HG03108 (cell line): ENCODE measurements around the gene WHRN.
A peak's percentile ranks its signal among the peaks of the same experiment; 100 is the strongest.

Experiments used
- ATAC-seq: cut with Tn5 transposase; IDR thresholded peaks from one replicate; pipeline ENCODE4 v1.9.1; 2021; ENCODE audit warnings: moderate library complexity; ENCODE audit not compliant: unreplicated experiment

The WHRN gene

DNA sequence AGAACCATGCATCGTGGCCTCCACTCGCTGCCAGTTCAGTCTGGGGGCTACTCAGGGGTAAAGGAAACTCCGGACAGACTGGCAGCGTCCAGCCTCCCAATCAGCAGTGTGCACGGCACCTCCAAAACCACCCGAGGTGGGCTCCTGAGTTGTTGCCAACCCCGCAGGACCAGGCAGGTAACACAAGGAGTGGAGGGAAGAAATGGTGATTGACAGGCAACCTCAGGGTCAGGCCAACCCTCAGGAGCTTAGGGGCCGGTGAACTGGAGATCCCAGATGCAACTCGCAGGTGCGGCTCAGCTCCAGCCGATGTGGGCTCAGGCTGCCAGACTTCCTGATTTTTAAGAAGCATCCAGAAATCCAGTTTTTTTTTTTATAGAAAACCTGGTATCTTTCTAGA is 80.1 kb downstream of the WHRN start:
- ATAC-seq, result no peak

DNA sequence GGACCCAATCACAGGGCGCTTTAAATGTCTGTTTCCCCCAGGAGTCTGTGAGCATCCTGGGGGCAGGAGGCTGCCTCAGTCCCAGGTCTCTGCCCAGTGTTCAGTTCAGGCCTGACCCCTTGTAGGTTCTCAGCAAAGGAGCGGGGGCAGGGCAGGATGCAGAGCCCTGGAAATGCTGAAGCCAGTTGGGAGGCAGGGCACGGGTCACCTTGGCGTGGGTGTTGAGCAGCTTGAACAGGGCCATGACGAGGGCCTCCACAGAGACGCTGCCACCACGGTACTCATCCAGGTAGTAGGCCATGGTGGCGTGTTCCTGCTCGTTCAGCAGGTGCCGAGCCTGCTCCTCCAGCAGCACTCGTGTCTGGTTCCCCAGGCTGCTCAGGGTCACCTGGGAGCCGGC is 81.1 kb downstream of the WHRN start:
- ATAC-seq, result no peak

DNA sequence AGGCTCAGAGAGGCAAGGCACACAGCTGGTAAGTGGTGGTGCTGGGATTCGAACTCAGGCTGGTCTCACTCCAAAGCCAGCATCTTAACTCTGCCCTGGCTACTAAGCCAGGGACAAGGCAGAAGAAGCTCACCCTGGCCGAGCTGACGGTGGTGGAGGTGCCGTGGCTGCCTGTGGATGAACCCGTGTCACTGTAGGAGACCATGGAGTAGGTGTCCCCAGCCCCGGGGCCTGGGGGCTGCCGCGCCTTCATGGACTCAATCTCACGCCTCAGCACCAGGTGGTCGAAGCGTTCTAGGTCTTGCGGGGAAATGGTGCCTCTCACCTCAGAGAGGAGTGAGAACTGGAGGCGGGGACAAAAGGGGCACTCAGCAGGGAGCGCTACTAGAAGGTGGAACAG is 82.1 kb downstream of the WHRN start:
- ATAC-seq, result no peak

DNA sequence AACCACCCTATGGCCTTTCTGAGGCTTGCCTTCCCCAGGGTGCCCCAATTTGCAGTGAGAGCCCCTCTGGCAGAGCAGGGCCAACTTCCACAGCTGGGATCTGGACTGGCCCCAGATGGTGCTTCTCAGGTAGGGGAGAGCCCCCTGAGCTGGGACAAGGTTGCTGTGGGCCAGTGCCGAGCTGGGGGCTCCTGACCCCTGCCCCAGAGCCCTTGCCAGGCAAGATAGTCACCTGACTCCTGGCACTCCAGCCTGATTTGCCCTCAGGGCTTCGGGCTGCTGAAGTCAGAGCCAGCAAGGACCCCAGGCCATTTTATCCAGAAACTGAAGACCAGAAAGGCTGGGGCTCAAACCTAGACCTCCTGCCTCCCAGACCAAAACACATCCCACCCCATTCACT is 84.1 kb downstream of the WHRN start:
- ATAC-seq, result no peak

DNA sequence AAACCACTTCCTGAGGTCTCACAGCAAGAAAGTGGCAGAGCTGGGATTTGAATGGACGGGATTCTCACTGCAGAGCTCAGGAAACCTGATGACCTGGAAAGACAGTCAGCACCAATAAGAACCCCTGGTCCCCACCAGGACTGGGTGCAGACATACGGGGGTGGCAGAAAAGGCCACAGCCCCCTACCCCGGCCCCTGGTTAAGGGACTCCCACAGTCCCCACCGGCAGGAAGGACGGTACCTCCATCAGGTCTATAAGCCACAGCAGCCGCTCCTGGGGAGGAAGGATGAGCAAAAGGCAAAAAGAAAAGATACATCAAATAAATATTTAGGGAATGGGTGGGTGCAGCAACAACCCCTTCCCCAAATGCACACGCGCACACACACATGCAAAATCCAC is 85.5 kb downstream of the WHRN start:
- ATAC-seq, result no peak

DNA sequence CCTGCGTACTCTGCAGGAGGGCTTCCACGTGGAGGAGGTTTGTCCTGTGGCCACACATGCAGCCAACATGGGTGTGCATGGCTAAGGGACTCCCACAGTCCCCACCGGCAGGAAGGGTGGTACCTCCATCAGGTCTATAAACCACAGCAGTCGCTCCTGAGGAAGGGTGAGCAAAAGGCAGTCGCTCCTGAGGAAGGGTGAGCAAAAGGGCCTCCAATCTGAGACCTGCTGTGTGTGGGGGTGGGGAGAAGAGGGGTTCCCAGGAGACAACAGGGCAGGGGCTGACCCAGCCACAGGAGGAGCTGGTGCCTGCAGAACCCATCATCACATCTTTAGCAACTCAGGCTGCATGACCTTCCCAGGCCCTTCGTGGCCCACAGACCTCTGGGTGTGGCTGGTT is 87.2 kb downstream of the WHRN start:
- ATAC-seq, result no peak

DNA sequence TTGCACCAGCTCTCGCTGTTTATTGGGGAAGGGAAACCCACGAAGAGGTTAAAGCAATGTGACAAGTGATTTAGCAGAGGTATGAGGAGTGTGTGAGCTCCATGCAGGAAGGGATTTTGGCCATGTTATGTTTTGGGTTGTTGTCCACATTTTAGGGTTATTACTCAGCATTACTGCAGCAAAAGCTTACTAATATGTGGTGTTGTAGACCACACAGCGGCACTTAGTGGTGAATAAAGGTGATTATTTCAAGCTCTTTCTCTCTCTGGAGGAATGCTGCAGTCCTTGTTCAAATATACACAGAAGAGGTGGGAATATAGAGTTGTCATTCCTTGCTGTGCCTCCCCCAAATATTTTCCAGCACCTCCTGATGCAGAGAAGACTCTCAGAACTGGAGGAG is 87.8 kb downstream of the WHRN start:
- ATAC-seq, result no peak

DNA sequence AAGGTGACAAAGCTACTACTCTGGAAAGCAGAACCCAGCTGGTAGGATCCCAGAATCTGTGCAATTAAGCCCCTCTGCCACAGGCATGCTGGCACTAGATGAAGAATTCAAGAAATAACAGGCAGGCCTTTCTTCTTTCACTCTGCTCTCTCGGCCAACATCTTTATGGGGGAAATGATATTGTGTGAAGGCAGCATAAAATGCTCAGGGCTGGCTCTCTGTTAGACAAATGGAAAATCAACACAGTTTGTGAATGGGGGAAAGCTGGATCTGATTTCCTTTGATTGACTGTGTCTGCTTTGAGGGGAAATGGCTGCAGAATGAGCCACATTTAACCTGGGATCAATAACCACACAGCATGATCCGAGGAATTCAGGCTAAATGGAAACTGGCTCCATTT is 88.4 kb downstream of the WHRN start:
- ATAC-seq, result no peak

DNA sequence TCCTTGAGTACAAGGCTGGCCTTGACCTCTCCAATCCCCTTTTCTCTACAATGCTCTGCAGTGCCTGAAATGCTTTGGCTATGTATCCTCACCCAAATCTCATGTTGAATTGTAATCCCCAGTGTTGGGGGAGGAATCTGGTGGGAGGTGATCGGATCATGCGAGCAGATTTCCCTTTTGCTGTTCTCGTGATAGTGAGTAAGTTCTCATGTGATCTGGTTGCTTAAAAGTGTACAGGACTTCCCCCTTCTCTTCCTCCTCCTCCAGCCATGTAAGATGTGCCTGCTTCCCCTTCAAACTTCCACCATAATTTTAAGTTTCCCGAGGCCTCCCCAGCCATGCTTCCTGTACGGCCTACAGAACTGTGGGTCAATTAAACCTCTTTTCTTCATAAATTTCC is 89.0 kb downstream of the WHRN start:
- ATAC-seq, result no peak

DNA sequence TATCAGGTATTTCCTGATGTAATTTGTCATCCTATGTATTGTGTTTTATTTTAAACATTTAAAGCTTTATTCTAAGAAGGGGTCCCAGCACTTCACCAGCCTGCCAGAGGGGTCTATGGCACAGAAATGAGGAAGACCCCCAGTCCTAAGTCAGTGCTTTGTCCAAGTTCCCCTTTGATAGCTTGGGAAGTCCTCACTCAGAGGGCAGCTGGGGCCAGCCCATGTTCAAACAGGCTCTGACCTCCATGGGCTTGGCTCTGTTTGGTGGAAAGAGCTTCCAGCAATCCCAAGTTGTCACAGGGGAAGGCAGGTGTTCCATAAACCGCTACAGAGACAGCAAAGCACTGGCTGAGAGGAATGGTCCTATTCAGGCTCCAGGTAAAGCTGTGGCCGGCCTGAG is 90.9 kb downstream of the WHRN start:
- ATAC-seq, result no peak

DNA sequence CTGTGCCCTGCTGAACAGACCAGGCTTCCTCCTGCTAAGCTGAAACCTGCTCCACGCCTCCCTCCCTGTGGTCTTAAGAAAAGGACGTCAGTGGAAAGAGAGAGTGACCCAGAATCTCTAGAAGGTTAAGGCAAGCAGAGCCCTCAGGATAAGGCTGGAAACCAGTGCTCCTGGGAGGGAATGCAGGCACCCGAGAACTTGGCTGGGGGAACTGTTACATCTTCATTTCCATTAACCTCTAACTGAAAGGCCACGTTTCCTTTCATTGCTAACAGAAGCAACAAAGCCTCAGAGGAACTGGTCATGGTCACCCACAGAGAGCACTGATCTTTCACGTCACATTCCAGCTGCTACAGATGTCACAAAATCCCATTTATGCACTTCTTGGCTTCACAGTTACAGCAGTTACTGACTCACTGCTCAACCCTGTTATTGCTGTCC is 91.4 kb downstream of the WHRN start:
- ATAC-seq, result no peak

DNA sequence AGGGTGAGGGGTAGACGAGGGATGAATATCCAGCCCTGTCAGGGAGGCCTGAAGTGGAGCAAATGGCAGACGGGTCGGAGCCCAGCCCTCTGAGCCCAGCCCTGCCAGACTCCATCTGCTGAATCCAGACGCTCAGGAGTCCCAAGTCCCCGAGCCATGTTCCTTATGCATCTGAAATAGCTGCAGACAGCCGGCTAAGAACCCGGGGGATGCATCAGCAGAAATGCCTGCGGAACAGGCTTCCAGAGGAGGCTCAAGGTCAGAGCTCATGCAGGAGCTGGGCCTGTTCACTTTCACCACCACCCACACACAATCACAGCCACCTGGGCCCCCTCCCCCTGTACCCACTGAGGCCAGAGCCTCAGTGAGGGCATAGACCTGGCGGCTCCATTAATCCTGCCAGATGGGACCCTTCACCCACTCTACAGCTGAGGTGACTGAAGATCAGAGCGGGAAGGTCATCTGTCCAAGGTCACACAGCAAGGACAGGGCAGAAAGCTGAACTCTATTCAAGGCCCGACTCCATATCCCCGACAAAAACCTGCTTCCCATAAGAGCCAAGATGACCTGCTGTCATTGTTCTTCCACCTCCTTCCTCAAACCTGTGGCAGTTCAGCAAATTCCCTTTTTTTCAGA is 93.1 kb downstream of the WHRN start:
- no peak for ATAC-seq

DNA sequence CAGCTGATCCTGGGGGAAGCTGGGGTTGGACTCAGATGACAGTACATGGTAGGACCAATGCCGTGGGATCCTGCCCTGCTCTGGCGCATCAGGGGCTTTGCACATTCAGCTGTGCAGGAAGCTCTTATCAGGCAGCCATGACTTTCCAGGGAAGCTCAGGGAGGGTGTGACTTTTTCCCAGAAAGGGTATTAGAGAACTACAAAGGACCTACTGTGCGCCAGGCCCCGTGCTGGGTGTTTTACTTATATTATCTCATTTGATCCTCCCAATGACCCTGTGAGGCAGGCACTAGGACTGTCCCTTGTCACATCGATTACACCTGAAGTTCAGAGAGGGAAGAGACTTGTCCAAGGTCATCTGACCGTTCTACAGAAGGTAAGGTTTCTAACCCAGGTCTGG is 93.8 kb downstream of the WHRN start:
- no peak for ATAC-seq

DNA sequence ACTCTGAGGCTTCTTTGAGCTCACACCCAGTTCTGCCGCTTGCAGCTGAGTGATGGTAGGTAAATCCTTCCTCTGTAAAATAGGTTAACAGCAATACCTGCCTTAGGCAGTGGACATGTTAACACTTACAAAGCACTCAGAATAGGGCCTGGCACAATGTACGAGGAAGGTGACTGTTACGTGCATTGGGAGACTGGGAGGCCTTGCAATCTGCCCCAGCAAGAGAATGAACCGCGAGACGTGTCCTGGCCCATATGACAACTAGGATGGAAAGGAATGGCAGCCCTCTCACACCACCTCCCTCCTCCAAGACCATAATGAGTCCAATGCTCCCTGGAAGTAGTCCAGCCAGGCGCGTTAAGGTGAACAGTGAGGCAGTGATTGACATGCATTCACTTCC is 94.4 kb downstream of the WHRN start:
- ATAC-seq, result no peak

DNA sequence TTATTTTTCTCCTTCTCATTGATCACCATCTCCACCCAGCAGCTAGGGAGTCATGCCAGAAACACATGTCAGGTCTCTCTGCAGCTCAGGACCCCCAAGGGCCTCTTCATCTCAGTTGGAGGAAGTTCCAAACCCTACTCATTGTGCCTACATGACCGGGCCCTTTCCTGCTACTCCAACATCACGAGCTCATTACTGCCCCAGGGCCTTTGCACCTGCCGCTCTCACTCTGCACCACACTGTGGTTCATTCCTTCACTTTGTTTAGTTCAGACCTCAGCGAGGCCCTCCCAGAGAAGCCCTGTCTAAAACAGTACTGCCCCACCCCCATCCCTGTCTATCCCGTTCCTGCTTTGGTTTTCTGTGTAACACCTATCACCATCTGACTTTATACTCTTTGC is 95.4 kb downstream of the WHRN start:
- ATAC-seq, result no peak

DNA sequence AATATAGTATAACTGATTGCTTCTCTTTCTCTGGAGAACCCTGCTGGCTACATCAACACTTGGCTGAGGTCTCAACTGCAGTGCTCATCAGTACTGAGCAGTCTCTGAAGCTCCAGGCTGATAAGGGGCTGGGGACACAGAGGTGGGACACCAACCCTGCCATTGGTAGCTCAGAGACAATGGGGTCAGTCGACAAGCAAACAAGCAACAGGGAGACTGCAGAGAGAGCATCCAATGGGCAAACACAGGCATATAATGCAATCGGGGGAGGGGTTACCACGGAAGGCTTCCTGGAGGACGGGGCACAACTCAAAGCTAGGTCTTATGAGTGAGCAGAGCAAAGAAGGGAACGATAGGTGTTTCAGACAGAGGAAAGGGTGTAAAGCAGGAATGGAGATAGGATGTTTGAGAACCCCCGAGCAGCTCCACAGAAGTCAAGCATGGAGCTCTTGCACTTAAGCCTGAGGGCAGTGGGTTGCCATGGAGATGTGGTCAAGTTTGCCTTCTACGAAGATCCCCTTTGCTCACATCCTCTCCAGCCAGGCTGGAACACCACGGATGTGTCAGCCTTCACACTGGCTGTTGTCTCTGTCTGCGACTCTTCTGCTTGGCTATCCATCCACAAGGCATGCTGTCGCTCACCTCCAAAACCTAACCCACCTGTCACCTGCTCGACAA is 96.0 kb downstream of the WHRN start:
- ATAC-seq, result no peak

DNA sequence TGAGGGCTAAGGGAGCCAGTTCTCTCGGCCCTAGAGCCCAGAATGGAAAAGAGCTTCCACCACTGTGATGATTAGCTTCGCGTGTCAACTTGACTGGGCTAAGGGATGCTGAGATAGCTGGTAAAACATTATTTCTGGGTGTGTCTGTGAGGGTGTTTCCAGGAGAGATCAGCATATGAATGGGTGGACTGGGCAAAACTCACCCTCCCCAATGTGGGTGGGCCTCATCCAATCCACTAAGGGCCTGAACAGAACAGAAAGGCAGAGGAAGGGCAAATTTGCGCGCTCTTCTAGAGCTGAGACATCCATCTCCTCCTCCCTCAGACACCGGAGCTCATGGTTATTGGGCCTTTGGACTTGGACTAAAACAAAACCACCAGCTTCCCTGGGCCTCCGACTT is 96.6 kb downstream of the WHRN start:
- ATAC-seq, result no peak

DNA sequence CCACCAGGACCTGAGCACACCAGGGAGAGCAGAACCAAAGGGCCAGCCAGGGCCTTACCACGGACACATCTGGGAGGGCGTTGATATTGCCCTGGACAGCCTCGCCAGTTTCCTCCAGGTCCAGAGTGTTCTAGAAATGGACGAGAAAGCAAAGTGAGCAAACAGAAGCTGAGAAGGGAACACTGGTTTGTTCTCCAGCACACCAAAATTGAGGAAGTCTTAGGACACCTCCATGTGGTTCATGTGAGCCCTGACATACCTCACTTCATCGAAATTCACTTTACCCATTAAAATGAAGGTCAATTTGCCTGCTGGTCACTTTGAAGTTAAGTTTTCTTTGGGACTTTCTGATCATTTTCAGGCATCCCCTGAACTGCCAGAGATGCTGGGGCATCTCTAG is 97.4 kb downstream of the WHRN start:
- no peak for ATAC-seq

DNA sequence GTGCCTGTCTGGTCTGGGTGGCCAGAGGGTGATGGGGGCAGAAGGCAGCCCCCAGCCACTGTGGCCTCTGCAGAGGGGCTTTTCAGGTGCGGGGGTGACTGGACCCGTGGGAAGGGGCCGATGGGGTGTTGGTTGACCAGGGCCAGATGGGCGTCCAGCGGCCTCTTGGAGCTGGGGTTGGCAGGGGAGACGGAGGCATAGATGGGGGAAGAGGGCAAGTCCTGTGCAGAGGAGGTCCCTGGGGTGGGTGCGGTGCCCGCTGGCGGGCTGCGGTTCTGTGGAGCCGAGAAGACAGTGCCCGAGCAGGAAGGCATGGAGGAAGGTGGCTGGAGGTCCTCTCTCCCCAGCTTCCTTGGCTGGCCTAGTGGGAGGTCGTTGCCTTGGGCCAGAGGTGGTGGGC is 98.8 kb downstream of the WHRN start:
- ATAC-seq, result no peak

DNA sequence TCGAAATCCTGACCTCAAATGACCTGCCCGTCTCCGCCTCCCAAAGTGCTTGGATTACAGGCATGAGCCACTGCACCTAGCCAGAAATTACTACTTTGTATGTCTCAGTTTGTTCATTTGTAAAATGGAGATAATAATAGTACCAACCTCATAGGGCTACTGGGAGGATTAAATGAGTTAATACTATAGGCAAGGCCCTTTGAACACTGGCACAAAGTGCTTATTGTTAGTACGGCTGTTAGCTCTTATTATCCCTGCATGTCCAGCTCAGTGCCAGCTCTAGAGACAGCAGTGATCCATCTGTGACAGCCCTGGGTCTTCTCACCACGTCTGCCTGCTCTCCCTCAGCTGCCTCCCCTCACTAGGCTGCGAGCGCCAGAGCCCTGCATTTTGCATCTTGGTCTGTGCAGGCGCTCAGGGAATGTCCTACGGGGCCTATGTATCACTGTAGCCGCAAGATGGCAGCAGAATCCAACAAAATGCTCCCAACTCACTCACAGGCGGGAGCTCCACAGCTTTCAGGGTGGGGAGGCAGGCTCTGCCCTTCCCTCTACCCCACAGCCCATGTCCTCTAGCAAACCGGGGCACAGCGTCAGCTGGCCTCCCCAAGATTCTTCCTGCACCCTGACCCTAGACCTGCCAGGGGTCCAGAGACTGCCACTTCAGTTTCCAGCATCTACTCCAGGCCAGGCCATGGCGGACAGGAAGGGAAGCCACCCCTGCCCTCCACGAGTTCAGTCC is 99.8 kb downstream of the WHRN start:
- peak; percentile 88 for ATAC-seq

DNA sequence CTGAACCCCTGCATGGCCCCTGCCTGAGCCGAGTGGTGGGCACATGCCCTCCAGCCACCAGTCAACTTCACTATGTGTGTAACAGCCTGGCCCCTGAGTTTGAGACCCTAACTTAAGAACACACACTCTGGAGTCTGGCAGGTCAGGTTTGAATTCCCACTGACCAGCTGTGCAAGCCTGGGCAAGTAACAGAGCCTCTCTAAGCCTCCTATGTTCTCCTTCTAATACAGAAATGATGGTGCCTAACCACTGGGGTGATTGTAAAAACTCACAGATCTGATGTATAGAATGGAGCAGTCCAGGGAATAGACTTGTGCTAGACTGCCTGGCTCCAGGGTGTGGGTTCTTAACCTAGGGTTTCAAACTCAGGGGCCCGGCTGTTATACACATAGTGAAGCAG is 100.7 kb downstream of the WHRN start:
- no peak for ATAC-seq

DNA sequence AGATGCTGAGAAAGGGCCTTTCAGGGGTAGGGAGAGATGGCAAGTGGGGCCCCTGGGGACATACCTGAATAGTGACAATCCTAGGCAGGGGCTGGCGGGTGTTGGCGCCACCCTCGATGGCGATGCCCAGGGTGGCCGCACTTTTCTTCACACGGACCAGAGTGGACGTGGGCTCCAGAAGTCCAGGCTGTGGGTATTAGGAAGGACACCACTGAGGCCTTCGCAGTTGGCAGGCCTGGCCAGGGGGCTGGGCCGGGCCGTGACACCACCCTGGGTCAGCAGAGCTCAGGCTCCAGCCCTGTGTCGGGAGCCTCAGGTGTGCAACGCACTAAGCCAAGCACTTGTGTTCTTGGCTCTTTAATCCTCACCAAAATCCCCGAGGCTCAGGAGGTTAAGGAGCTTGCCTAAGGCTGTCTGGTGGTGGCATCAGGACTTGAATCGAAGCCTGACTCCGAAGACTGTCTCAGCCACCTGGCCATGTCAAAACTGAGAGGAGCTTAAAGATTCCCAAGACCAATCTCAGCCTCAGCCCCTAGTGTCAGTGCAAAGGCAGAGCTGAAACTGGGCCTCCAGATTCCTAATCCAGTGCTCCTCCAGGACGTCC is 102.0 kb downstream of the WHRN start:
- ATAC-seq, result no peak
